OCI-LY3 (cell line): ENCODE data around the gene MRPS18A.

Experiments used
- EZH2phosphoT487 ChIP-seq: fragments of 200-600 bp; shearing (Covaris generic); IDR thresholded peaks from 2 replicates; pipeline ENCODE4 v1.6.1; 2018; ENCODE audit warnings: antibody characterized with exemption, mixed run types, low read depth
- TF ChIP-seq, protein P1 (sequence below): fragments of 200-600, 300-600 bp; sonication (generic); IDR thresholded peaks from 2 replicates; pipeline ENCODE4 v1.5.1; 2014; ENCODE audit warnings: antibody characterized with exemption, low read length, low read depth

DNA sequence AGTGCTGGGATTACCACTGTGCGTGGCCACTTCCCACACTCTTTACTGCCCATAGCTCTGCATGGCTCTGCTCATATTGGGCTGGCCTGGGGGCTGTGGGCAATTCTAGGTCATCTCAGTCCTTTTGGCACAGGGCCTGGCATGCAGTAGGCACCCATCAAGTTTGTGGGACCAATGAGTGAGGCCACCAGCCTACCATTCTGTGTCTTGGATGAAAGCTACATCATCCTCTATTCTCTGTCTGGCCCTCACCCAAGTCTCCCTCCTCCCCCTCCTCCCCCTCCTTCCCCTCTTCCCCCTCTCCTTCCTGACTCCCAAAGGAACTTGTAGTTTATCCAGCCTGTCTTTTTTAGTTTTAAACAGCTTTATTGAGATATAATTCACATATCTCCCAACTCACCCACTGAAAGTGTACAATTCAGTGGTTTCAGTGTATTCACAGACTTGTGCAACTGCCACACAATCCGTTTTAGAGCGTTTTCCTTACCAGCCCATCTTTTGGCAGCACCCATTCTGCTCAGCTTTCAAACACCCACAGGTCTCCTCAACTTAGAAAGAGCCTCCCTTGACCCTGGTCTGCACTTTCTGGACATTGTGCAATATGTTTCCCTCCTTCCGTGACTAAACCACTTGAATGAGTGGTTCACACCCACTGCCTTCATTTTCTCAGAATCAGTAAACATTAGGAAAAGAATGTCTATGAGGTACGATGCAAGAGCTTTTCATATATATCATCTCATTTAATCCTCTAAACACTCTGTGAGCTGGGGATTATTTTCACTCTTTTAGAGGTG is 21.5 kb upstream of the MRPS18A start:
- TF ChIP-seq, protein P1, sequence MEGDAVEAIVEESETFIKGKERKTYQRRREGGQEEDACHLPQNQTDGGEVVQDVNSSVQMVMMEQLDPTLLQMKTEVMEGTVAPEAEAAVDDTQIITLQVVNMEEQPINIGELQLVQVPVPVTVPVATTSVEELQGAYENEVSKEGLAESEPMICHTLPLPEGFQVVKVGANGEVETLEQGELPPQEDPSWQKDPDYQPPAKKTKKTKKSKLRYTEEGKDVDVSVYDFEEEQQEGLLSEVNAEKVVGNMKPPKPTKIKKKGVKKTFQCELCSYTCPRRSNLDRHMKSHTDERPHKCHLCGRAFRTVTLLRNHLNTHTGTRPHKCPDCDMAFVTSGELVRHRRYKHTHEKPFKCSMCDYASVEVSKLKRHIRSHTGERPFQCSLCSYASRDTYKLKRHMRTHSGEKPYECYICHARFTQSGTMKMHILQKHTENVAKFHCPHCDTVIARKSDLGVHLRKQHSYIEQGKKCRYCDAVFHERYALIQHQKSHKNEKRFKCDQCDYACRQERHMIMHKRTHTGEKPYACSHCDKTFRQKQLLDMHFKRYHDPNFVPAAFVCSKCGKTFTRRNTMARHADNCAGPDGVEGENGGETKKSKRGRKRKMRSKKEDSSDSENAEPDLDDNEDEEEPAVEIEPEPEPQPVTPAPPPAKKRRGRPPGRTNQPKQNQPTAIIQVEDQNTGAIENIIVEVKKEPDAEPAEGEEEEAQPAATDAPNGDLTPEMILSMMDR, result no peak
- no peak for TF ChIP-seq EZH2phosphoT487
